ENCODE data around the gene RPS14.
"Not testable (repeated sequence)": the region's sequence is repeated elsewhere in the genome, so short reads cannot be mapped to it uniquely, and the experiment has no call there.

RPS14 gene

DNA sequence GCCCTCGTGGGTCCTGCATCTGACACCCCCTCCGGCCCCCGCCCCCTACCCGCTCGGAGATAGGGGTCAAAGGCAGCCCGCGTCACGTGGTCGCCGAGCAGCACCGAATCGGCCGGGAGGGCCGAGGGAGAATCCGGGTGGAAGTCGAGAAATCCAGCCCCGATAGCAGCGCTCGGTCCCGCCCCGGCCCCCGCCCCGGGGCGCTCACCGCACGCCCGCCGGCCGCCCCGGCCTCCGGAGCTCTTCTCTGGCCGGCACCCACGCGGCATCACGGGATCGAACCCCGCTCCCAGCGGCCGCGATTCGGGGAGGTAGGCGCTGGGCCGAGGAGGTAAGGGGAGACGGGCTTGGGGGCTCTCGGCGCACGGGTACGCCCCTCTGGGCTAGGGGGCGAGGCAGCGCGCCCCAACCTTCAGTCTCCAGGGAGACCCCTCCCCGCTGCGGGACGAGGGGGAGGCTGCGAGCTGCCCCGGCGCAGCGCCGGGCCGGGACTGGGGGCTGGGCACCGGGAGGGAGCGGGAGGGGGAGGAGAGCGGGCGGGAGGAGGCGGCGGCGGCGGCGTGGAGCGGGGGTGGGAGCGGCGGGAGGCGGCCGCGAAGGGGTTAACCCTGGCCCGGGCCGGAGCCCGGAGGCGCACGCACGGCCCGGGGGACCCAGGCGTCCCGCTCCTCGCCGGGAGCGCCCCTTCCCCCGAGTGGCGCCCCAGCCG, 36.3 kb upstream of the RPS14 start:
- peak overlapping the region; percentile 99 for H3K27ac Mint-ChIP-seq
- DNase-seq = peak; percentile 75
- no peaks in the 10 kb centered on the region for H3K36me3 Mint-ChIP-seq (ENCODE audit: low read depth)
- TF ChIP-seq, protein P1, sequence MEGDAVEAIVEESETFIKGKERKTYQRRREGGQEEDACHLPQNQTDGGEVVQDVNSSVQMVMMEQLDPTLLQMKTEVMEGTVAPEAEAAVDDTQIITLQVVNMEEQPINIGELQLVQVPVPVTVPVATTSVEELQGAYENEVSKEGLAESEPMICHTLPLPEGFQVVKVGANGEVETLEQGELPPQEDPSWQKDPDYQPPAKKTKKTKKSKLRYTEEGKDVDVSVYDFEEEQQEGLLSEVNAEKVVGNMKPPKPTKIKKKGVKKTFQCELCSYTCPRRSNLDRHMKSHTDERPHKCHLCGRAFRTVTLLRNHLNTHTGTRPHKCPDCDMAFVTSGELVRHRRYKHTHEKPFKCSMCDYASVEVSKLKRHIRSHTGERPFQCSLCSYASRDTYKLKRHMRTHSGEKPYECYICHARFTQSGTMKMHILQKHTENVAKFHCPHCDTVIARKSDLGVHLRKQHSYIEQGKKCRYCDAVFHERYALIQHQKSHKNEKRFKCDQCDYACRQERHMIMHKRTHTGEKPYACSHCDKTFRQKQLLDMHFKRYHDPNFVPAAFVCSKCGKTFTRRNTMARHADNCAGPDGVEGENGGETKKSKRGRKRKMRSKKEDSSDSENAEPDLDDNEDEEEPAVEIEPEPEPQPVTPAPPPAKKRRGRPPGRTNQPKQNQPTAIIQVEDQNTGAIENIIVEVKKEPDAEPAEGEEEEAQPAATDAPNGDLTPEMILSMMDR (IDR thresholded peaks at IDR 0.05) = no peak
- peak overlapping the region; percentile 90 for H3K4me3 Mint-ChIP-seq
- peaks cover 6% of the 10 kb centered on the region for H3K27me3 Mint-ChIP-seq (ENCODE audit: low read depth, poor library complexity)
- no peaks in the 10 kb centered on the region for H3K9me3 Mint-ChIP-seq
- H3K4me1 Mint-ChIP-seq = peaks cover 57% of the 10 kb centered on the region

- Mint-ChIP-seq H3K4me3 (peak overlapping the region; percentile 90), H3K27ac (peak overlapping the region; percentile 99), H3K4me1 (peaks cover 49% of the 10 kb centered on the region), H3K27me3 (ENCODE audit: low read depth, poor library complexity) (peaks cover 6% of the 10 kb centered on the region), H3K9me3 (no peaks in the 10 kb centered on the region), H3K36me3 (ENCODE audit: low read depth) (no peaks in the 10 kb centered on the region)
- no peak for DNase-seq
- TF ChIP-seq, protein P1 (IDR thresholded peaks at IDR 0.05) = no peak
These were observed 35.6 kb upstream of the RPS14 start for GRCh38 chr5:150484964-150485692.

DNA sequence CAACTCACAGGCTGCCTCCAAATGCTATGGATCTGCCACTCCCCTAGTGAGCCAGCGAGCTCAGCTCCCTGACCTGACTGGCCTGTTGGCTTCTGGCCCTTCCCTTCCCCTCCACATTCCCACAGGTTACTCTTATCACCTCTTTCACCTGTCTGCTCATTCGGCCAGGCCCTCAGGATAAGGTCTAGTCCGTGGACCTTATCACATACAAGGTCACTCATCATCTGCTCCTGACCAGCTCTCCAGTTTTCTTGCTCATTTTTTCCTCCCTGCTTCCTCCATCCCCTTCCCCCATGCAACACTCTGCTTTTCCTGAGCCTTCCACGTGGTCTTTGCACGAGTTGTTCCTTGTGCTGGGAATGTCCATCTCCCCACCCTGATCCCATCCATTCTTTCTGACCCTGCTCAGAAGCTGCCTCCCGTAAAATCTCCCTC, 32.5 kb upstream of the RPS14 start:
- no peaks in the 10 kb centered on the region for H3K9me3 Mint-ChIP-seq
- no peak overlapping the region for H3K4me3 Mint-ChIP-seq
- peaks cover 18% of the 10 kb centered on the region for H3K4me1 Mint-ChIP-seq
- H3K27me3 Mint-ChIP-seq (ENCODE audit: low read depth, poor library complexity) = peaks cover 10% of the 10 kb centered on the region
- no peak for DNase-seq
- no peak overlapping the region for H3K27ac Mint-ChIP-seq
- TF ChIP-seq, protein P1 (IDR thresholded peaks at IDR 0.05) = no peak
- no peaks in the 10 kb centered on the region for H3K36me3 Mint-ChIP-seq (ENCODE audit: low read depth)

DNA sequence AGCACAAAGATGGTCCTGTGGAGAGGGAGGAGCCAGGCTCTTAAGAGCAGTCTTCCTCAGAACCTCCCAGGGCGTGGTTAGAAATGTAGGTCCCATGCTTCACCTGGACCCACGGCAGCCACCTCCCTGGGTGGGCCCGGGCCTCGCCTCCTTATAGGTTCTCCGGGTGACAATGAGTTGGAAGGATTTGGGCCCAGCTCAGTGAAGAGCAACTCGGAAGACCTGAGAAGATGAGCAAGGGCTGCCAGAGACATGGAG, 32.1 kb upstream of the RPS14 start:
- no peak for DNase-seq
- no peak overlapping the region for H3K4me3 Mint-ChIP-seq
- H3K27me3 Mint-ChIP-seq (ENCODE audit: low read depth, poor library complexity) = peaks cover 8% of the 10 kb centered on the region
- no peaks in the 10 kb centered on the region for H3K9me3 Mint-ChIP-seq
- no peaks in the 10 kb centered on the region for H3K36me3 Mint-ChIP-seq (ENCODE audit: low read depth)
- H3K4me1 Mint-ChIP-seq = peaks cover 20% of the 10 kb centered on the region
- H3K27ac Mint-ChIP-seq = no peak overlapping the region
- TF ChIP-seq, protein P1 (IDR thresholded peaks at IDR 0.05) = no peak

DNA sequence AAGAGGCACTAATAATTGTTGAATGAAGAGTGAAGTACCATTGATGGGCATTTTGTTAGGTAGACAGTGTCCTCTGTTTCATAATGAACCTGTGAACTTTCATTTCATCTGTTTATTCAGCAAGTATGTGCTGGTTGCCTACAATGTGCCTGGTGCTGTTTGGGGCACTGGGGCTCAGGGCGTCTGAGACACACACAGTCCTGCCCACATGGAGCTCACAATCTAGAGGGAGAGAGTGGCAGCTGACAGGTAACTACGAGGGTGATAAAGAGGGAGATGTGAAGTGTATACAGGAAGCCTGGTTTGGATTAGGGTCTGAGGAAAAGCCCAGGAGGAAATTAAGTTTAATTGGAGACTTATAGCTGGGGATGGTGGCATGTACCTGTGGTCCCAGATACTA, 29.9 kb upstream of the RPS14 start:
- TF ChIP-seq, protein P1 (IDR thresholded peaks at IDR 0.05) = no peak
- no peaks in the 10 kb centered on the region for H3K9me3 Mint-ChIP-seq
- no peaks in the 10 kb centered on the region for H3K36me3 Mint-ChIP-seq (ENCODE audit: low read depth)
- no peak overlapping the region for H3K27ac Mint-ChIP-seq
- H3K4me3 Mint-ChIP-seq = no peak overlapping the region
- peaks cover 22% of the 10 kb centered on the region for H3K4me1 Mint-ChIP-seq
- peaks cover 8% of the 10 kb centered on the region for H3K27me3 Mint-ChIP-seq (ENCODE audit: low read depth, poor library complexity)
- DNase-seq = no peak

GRCh38 chr5:150476568-150476967, 27.0 kb upstream of the RPS14 start:
- not testable (repeated sequence) for H3K4me3 Mint-ChIP-seq; H3K27me3 Mint-ChIP-seq (ENCODE audit: low read depth, poor library complexity); DNase-seq; H3K9me3 Mint-ChIP-seq; H3K36me3 Mint-ChIP-seq (ENCODE audit: low read depth)
- H3K4me1 Mint-ChIP-seq = peaks cover 38% of the 10 kb centered on the region
- peak overlapping the region; percentile 89 for H3K27ac Mint-ChIP-seq

All from nephron progenitor cell (in vitro differentiated cells).